ENCODE data around the gene ALG9. TPM values are rescaled to one million over a fixed set of nuclear protein-coding genes. Genes with fewer than 3 reads are reported as not detected.

The ALG9 gene
- total and polyA plus RNA-seq, 10 of the 15 experiments (the other 5 are each of a cell fraction or from before 2014, with no cell fraction given): 10.8 to 41.6 (median 25.5) TPM

DNA sequence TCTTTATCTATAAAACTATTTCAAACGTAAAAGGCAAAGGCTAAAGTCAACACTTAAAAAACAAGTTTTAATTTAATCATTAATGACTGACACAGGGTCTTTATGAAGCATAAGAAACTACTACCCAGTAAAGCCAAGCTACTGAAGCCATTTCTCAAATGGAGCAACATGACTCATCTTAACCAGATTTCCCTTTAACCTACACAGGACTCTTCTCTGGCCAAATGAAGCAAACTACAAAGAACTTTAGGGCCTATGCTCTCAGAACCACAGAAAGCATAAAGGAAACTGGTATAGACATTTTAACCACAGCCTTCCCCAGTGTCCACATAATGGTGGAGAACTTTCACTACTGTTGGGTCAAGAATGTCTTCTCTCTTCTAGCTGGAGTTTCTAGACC, 34.7 kb downstream of the ALG9 start (continued):
- TF ChIP-seq BCL3 (IDR thresholded peaks at IDR 0.05; ENCODE audit: borderline replicate concordance, insufficient read depth, low read depth, low read length, poor library complexity, severe bottlenecking): no peak
- no peak for TF ChIP-seq GATAD2B (conservative IDR thresholded peaks at IDR 0.05; ENCODE audit: low read depth)
- no peak for TF ChIP-seq BRCA1 (IDR thresholded peaks at IDR 0.05; ENCODE audit: low read depth, low read length)

- intact Hi-C loops (cut with micrococcal nuclease; ENCODE audit: unreplicated experiment) (no loop called here), in situ Hi-C loops (cut with MboI) (no loop called here)
- Histone ChIP-seq H3K9me3 (replicated peaks; ENCODE audit: control insufficient read depth, insufficient read depth, low read length) (no peaks in the 10 kb centered on the region), H3K36me3 (ENCODE audit: control insufficient read depth in 2 of 2, insufficient read depth in 2 of 2, low read length in 1 of 2) (peaks cover 0 to 22% of the 10 kb centered on the region in 2 experiments; a peak in 3 of 4 replicates), H3K27me3 (replicated peaks in 1 of 2; ENCODE audit: control insufficient read depth in 2 of 2, insufficient read depth in 2 of 2, low read length in 1 of 2) (no peaks in the 10 kb centered on the region), H3K27ac (ENCODE audit: control insufficient read depth, insufficient read depth) (no peak overlapping the region), H4K20me1 (ENCODE audit: control insufficient read depth, insufficient read depth) (no peaks in the 10 kb centered on the region), H2AFZ (ENCODE audit: control insufficient read depth, low read depth, low read length) (no peak overlapping the region), H3K4me3 (no peak overlapping the region), H3K4me2 (ENCODE audit: control insufficient read depth, insufficient read depth) (no peak overlapping the region), H3K9ac (ENCODE audit: control insufficient read depth, insufficient read depth, low read length) (no peak overlapping the region), H3K79me2 (ENCODE audit: control insufficient read depth, insufficient read depth, low read length) (no peaks in the 10 kb centered on the region), H3K4me1 (ENCODE audit: control insufficient read depth, insufficient read depth, low read length) (peaks cover 6% of the 10 kb centered on the region; the same call in 1 of the 2 replicates)
- whole genome bisulfite sequencing (ENCODE audit: insufficient coverage, insufficient replicate concordance, low lambda C conversion rate, missing lambda C conversion rate): 92% methylated on average over 1 of the region's 1 CpG
- ATAC-seq (no peak), FAIRE-seq (no peak), DNase-seq (ENCODE audit: low read depth, low spot score) (no peak)
- SMC1A ChIA-PET (ENCODE audit: uncharacterized antibody, unreplicated experiment): interaction anchor here (1.0 to 2.1 kb wide), 4 partner anchors 10 to 254 kb away, joined by 3 to 5 read pairs (median 4); no protein-coding TSS in a partner anchor
- RAD21 ChIA-PET (ENCODE audit: unreplicated experiment): interaction anchor here (0.5 to 5.0 kb wide), 3 partner anchors 35 to 1508 kb away, joined by 3 to 38 read pairs (median 5); partner anchors contain the start of gene ALG9
- TF ChIP-seq NR2F1 (conservative IDR thresholded peaks at IDR 0.05) (no peak), ZNF592 (IDR thresholded peaks at IDR 0.05) (no peak), TBL1XR1 (IDR thresholded peaks at IDR 0.05; ENCODE audit: low read depth, low read length) (no peak), TAF1 (IDR thresholded peaks at IDR 0.05; ENCODE audit: borderline replicate concordance, low read depth, low read length) (no peak), ZNF24 (IDR thresholded peaks at IDR 0.05) (no peak)
- CTCF ChIA-PET: interaction anchor here (0.8 to 5.2 kb wide), 4 partner anchors 59 to 249 kb away, joined by 3 to 32 read pairs (median 4); no protein-coding TSS in a partner anchor
- POLR2A ChIA-PET: no interaction called here
- BruUV-seq (replicated peaks): no TSS peak
Observed at GRCh38 chr11:111836162-111836561, 35.2 kb downstream of the ALG9 start.

Data from GM12878 (cell line).